HG03045 (cell line): ENCODE results near the gene TTC17.

ENCODE experiments used
- ATAC-seq: cut with Tn5 transposase; IDR thresholded peaks from one replicate; pipeline ENCODE4 v1.9.1; 2021; ENCODE audit warnings: mild to moderate bottlenecking, moderate library complexity; ENCODE audit not compliant: unreplicated experiment

TTC17 gene

DNA sequence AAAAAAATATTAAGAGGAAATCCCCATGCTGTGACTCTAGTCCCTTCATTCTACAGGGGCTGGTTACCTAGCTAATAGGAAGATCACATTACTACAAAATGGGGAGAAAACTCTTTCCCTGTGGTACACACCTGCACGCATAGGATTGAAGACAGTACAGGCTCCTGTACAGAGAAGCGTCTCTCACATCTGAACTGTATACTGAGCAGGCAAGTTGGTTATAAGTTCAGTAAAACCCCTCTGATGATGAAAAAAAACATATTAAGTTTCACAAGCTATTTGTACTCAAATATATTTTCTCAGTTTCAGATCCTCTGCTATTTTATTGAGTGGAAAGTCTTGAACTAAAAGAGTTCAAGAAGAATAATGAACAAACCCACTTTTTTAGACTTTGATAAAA lies 164.9 kb downstream of the TTC17 start:
- no peak for ATAC-seq

- no peak for ATAC-seq
Measured at GRCh38 chr11:43532041-43532440, 173.3 kb downstream of the TTC17 start.

DNA sequence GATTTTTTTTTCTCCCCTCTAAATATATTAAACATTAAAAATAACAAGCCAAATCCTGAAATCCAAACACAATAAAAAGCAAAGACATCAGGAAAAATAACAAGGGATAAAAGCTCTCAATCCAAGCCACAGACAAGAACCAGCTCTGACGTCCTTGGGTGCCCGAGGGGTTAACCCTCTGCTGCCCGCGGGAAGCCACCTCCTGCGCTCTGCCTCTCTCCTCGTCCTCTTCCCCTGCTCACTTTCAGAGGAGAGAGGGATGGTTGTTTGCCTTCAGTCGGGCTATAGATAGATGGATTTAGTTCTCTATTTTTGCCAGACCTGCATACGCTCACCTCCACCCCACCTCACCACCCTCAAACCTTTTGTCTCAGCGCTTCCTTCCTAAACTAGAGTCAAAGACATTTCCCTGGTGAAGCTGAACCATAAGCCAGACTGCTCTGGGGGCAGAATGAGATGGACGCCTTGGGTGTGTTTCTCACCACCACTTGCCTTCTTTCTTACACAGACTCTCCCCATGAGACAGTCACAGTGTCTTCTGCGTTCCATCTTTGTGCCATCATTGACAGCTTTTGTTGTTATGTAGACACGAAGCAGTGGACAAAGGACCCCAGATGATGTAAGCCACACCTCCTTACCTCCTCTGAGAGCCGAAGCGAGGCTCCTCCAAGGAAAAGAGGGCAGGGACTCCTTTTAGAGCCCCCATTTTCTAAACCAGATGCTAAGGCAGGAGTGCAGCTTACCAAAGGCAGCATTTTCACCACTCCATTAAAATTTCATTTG lies 179.3 kb downstream of the TTC17 start:
- ATAC-seq, result no peak

GRCh38 chr11:43541993-43542392 lies 183.3 kb downstream of the TTC17 start:
- no peak for ATAC-seq

- no peak for ATAC-seq
Measured at GRCh38 chr11:43542750-43543712, 184.3 kb downstream of the TTC17 start.
